ENCODE data around the gene CEP170B. TPM values are rescaled to one million over a fixed set of nuclear protein-coding genes. Genes with fewer than 3 reads are reported as not detected.
"Not testable (repeated sequence)": the region's sequence is repeated elsewhere in the genome, so short reads cannot be mapped to it uniquely, and the experiment has no call there.

CEP170B gene
- total and polyA plus RNA-seq, 3 donors from 2014 or later, result 33.9 to 79.7 (median 73.9) TPM

- Histone ChIP-seq H3K36me3 (ENCODE audit: low read depth, missing control alignments) (no peaks in the 10 kb centered on the region), H3K4me3 (no peak overlapping the region), H3K4me1 (peaks cover 4% of the 10 kb centered on the region), H3K27ac (no peak overlapping the region), H3K9me3 (no peaks in the 10 kb centered on the region), H3K27me3 (no peaks in the 10 kb centered on the region)
- intact Hi-C loops (cut with DNase I; ENCODE audit: low total_unique reads), result loop anchor here (10.0 kb wide), 1 partner anchor 145 kb away; no protein-coding TSS in a partner anchor
- no peak for TF ChIP-seq POLR2A (IDR thresholded peaks at IDR 0.05)
- TF ChIP-seq, protein P1, sequence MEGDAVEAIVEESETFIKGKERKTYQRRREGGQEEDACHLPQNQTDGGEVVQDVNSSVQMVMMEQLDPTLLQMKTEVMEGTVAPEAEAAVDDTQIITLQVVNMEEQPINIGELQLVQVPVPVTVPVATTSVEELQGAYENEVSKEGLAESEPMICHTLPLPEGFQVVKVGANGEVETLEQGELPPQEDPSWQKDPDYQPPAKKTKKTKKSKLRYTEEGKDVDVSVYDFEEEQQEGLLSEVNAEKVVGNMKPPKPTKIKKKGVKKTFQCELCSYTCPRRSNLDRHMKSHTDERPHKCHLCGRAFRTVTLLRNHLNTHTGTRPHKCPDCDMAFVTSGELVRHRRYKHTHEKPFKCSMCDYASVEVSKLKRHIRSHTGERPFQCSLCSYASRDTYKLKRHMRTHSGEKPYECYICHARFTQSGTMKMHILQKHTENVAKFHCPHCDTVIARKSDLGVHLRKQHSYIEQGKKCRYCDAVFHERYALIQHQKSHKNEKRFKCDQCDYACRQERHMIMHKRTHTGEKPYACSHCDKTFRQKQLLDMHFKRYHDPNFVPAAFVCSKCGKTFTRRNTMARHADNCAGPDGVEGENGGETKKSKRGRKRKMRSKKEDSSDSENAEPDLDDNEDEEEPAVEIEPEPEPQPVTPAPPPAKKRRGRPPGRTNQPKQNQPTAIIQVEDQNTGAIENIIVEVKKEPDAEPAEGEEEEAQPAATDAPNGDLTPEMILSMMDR (IDR thresholded peaks at IDR 0.05), result no peak
- no peak for DNase-seq
- 45 to 67% methylated on average over 2 of the region's 2 CpGs for WGBS, 2 donors
Measured at GRCh38 chr14:104899781-104900180, 34.7 kb downstream of the CEP170B start.

- Histone ChIP-seq H3K27me3 (no peaks in the 10 kb centered on the region), H3K4me1 (no peaks in the 10 kb centered on the region), H3K4me3 (no peak overlapping the region), H3K9me3 (no peaks in the 10 kb centered on the region), H3K36me3 (ENCODE audit: low read depth, missing control alignments) (no peaks in the 10 kb centered on the region), H3K27ac (no peak overlapping the region)
- intact Hi-C loops (cut with DNase I; ENCODE audit: low total_unique reads), result no loop called here
- WGBS, 2 donors, result 89 to 94% methylated on average over 12 of the region's 12 CpGs
- TF ChIP-seq, protein P1 (IDR thresholded peaks at IDR 0.05), result no peak
- no peak for TF ChIP-seq POLR2A (IDR thresholded peaks at IDR 0.05)
- DNase-seq, result no peak
Measured at GRCh38 chr14:104900639-104901512, 35.8 kb downstream of the CEP170B start.

- TF ChIP-seq POLR2A (IDR thresholded peaks at IDR 0.05), result no peak
- TF ChIP-seq, protein P1 (IDR thresholded peaks at IDR 0.05), result no peak
- Histone ChIP-seq H3K9me3 (no peaks in the 10 kb centered on the region), H3K27me3 (no peaks in the 10 kb centered on the region), H3K36me3 (ENCODE audit: low read depth, missing control alignments) (no peaks in the 10 kb centered on the region), H3K27ac (no peak overlapping the region), H3K4me1 (no peaks in the 10 kb centered on the region), H3K4me3 (no peak overlapping the region)
- intact Hi-C loops (cut with DNase I; ENCODE audit: low total_unique reads), result no loop called here
- 91 to 92% methylated on average over 7 of the region's 7 CpGs for WGBS, 2 donors
- DNase-seq, result no peak
Measured at GRCh38 chr14:104903990-104904389, 38.9 kb downstream of the CEP170B start.

DNA sequence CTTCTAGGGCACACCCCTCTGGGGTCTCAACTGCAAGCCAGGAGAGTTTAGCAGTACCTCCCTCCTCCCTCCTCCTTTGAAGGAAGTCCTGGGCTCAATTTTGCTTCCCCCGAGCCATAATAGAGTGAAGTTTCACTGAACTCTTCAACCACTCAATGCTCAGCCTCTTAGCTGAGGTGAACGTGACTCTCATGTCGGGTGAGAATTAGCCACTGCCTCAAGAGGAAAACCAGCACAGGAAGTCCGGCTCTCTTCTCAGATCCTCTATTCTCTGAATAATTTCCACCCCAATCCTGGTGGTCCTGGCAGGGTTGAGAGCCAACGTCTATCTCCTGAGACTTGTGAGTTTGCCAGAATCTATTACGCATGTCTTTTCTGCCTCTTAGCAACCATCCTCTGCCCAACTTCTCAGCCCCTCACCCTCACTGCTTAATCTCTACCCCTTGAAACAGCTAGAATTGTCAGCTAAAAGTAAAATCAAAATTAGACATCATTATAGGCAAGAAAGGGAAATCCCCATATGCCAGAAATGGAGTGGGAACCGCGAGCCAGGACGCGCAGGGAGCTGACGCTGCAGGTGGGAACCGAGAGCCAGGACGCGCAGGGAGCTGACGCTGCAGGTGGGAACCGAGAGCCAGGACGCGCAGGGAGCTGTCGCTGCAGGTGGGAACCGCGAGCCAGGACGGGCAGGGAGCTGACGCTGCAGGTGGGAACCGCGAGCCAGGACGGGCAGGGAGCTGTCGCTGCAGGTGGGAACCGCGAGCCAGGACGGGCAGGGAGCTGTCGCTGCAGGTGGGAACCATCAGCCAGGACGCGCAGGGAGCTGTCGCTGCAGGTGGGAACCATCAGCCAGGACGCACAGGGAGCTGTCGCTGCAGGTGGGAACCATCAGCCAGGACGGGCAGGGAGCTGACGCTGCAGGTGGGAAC is 39.8 kb downstream of the CEP170B start:
- H3K27ac ChIP-seq; H3K4me1 ChIP-seq; H3K9me3 ChIP-seq; DNase-seq; H3K4me3 ChIP-seq; intact Hi-C loops (cut with DNase I; ENCODE audit: low total_unique reads); H3K36me3 ChIP-seq (ENCODE audit: low read depth, missing control alignments); H3K27me3 ChIP-seq: not testable (repeated sequence)
- WGBS, 2 donors, result 66 to 71% methylated on average over 34 to 38 of the region's 38 CpGs

GRCh38 chr14:104905579-104905933 is 40.5 kb downstream of the CEP170B start:
- intact Hi-C loops (cut with DNase I; ENCODE audit: low total_unique reads); H3K4me3 ChIP-seq: not testable (repeated sequence)

More at GRCh38 chr14:104905579-104905933, 40.5 kb downstream of the CEP170B start:
- not testable (repeated sequence) for DNase-seq; H3K4me1 ChIP-seq; H3K27ac ChIP-seq; H3K9me3 ChIP-seq; H3K27me3 ChIP-seq; H3K36me3 ChIP-seq (ENCODE audit: low read depth, missing control alignments)
- 74 to 81% methylated on average over 10 to 28 of the region's 28 CpGs for WGBS, 2 donors

All from testis (tissue), 3 donors.